ENCODE data around the gene RUVBL1.

GRCh38 chr3:128078322-128078721 is 45.3 kb downstream of the RUVBL1 start:
- TF ChIP-seq BRCA1 (IDR thresholded peaks at IDR 0.05; ENCODE audit: low read depth, low read length) (no peak), WRNIP1 (IDR thresholded peaks at IDR 0.05; ENCODE audit: borderline replicate concordance, low read depth, low read length) (no peak), CTCF (IDR thresholded peaks at IDR 0.05 in 2 of 3, conservative IDR thresholded peaks at IDR 0.05 in 1 of 3; ENCODE audit: control insufficient read depth in 2 of 3, extremely low read depth in 1 of 3, insufficient read depth in 1 of 3, low read depth in 3 of 3, low read length in 3 of 3) (no peak), JUND (IDR thresholded peaks at IDR 0.05; ENCODE audit: low read depth, low read length) (no peak), NR2C2 (IDR thresholded peaks at IDR 0.05; ENCODE audit: borderline replicate concordance, control insufficient read depth, insufficient read length, low read depth) (no peak), POLR2AphosphoS5 (IDR thresholded peaks at IDR 0.05; ENCODE audit: low read length) (no peak), EZH2 (IDR thresholded peaks at IDR 0.05; ENCODE audit: borderline replicate concordance, control insufficient read depth, low read depth, low read length) (no peak), POLR2AphosphoS2 (IDR thresholded peaks at IDR 0.05; ENCODE audit: low read depth, low read length) (no peak), NFIC (IDR thresholded peaks at IDR 0.05; ENCODE audit: low read depth, low read length) (no peak), TARDBP (IDR thresholded peaks at IDR 0.05; ENCODE audit: borderline replicate concordance) (no peak), HDAC6 (IDR thresholded peaks at IDR 0.05; ENCODE audit: unreplicated experiment) (no peak), ZNF207 (IDR thresholded peaks at IDR 0.05; ENCODE audit: borderline replicate concordance) (no peak)
